MG63 (cell line): ENCODE results near the gene POU2F2. TPM values are rescaled to one million over a fixed set of nuclear protein-coding genes. Genes with fewer than 3 reads are reported as not detected.

Experiments used
- DNase-seq: peaks from one replicate; pipeline ENCODE4 v3.0.0-alpha.2; 2020
- H3K27me3 ChIP-seq: fragments of 250-450 bp; sonication (Bioruptor Pico); 2 replicates; pipeline ENCODE4 v1.5.1; 2020; ENCODE audit warnings: mild to moderate bottlenecking, moderate library complexity
- H3K36me3 ChIP-seq: fragments of 250-450 bp; sonication (Bioruptor Pico); 2 replicates; pipeline ENCODE4 v1.5.1; 2020; ENCODE audit warnings: mild to moderate bottlenecking, moderate library complexity
- H3K4me3 ChIP-seq: fragments of 250-450 bp; sonication (Bioruptor Pico); 2 replicates; pipeline ENCODE4 v1.5.1; 2020; ENCODE audit warnings: mild to moderate bottlenecking, moderate library complexity
- H3K9me3 ChIP-seq: fragments of 250-450 bp; sonication (Bioruptor Pico); 2 replicates; pipeline ENCODE4 v1.5.1; 2020; ENCODE audit warnings: mild to moderate bottlenecking, moderate library complexity
- total RNA-seq: library from RNA; depleted of rRNA; stranded (reverse); fragments of >200 nt; shearing (Covaris generic); gene quantifications from 2 replicates; pipeline ENCODE4 v1.2.3, GENCODE V29; 2014; ENCODE audit warnings: low replicate concordance

The POU2F2 gene
- total RNA-seq, 1 experiment from 2014 or later: not detected

DNA sequence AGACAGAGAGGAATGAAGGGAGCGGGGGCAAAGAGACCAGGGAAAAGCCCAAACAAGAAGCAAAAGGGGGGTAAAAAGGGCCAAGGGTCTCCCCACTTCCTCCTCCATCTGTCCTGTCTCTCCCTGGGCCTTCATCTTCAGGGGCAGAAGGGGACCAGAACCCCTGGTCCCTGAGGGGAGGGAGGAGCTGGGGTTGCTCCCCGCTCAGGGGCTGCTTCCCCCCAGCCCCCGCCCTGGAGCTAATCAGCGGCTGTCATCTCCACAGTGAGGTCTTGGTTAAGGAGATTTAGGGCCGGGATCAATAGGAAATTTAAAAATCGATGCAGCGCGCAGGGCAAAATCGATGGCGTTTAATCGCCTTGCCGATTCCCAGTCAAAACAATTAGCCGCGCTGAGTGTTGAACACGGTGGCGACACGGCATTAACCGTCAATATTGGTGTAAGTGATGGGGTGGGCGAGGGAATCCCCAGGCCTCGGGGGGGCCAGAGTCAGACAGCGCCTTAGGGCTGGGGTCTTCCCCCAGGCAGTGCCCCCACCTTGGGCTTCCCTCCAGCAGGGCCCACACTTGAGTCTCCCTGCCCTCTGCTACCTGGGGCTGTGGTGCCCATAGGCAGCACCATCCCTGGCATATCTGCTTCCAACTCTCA lies 29.5 kb upstream of the POU2F2 start:
- Histone ChIP-seq H3K4me3 (no peak overlapping the region), H3K36me3 (no peaks in the 10 kb centered on the region), H3K27me3 (peaks cover 13% of the 10 kb centered on the region), H3K9me3 (no peaks in the 10 kb centered on the region)
- DNase-seq: no peak

DNA sequence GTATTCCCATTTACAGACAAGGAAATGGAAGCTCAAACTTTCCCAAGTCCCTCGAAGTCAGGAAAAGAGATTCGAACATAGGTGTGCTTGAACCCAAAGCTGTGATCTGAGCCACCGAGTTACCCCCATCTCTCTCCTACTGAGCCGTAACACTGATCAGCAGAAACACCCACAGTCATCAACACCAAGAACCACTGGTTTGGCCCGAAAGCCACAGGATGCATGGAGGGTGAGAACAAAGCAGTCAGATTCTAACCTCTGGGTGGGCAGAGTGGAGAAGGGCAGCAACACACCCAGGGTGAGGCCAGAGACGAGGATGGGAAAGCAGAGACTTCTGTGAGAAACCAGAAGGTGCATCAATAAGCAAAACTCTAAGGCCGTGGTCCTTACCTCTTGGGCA lies 27.7 kb upstream of the POU2F2 start:
- H3K4me3 ChIP-seq: no peak overlapping the region
- DNase-seq: no peak

DNA sequence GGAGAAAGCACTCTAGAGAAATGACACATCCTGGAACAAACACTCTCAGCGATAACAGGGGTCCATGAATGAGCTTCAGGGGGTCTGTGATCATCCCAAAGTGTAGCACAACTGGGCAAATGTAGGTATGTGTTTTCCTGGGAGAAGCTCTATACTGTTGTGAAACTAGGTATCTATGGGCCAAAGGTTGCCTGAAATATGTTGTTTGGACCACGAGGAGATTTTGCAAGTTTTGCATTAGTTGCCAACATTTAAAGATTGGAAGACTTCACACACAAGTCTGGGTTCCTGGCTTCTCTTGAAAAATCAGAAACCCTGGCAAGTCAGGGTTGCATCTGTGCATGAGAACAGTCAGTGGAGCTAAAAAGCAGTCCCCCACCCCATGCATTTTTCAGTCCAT lies 26.7 kb upstream of the POU2F2 start:
- no peak for DNase-seq
- Histone ChIP-seq H3K4me3 (no peak overlapping the region), H3K36me3 (no peaks in the 10 kb centered on the region), H3K9me3 (no peaks in the 10 kb centered on the region), H3K27me3 (peaks cover 17% of the 10 kb centered on the region)

More for the DNA sequence above, 27.7 kb upstream of the POU2F2 start:
- H3K27me3 ChIP-seq: peaks cover 13% of the 10 kb centered on the region
- no peaks in the 10 kb centered on the region for H3K36me3 ChIP-seq
- H3K9me3 ChIP-seq: no peaks in the 10 kb centered on the region

DNA sequence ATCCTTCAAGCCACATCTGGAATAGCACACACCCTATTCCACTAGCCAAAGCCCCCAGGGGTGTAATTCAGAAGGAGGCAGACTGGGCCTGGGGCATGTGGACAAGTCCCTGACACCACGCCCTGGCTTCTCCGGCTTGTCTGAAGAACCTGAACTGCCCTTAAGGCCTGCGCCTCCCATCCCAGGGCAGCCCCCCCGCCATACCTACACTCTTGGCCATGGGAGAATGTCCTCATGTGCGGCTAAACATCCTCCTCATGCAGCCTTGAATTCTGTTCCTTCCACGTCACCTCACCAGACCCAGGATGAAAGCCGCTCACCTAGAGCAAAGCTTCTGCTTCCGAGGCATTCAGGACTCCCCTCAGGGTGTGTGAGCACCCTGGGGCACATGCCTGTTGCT lies 24.3 kb upstream of the POU2F2 start:
- no peak overlapping the region for H3K4me3 ChIP-seq
- DNase-seq: no peak
- no peaks in the 10 kb centered on the region for H3K36me3 ChIP-seq
- H3K9me3 ChIP-seq: no peaks in the 10 kb centered on the region
- H3K27me3 ChIP-seq: peaks cover 22% of the 10 kb centered on the region

DNA sequence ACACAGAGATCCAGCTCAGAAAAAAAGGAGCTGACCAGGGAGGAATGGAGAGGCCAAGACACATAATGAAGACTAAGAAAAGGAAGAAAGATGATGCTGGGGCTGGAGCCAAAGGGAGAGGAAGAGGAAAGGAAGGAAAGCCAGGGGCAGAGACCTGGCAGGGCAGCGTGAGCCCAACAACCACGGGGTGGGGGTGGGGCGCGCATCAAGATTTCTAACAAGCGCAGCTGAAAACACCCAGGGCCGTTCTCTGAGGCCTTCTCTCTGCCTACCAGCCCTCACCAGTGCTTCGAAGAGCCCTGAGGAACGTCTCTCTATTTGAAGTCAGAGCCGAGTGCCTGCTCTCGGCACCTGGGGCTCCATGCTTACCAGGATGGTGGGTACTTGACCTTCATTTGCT lies 23.6 kb upstream of the POU2F2 start:
- no peaks in the 10 kb centered on the region for H3K9me3 ChIP-seq
- H3K4me3 ChIP-seq: no peak overlapping the region
- no peak for DNase-seq
- peaks cover 17% of the 10 kb centered on the region for H3K27me3 ChIP-seq
- H3K36me3 ChIP-seq: no peaks in the 10 kb centered on the region

DNA sequence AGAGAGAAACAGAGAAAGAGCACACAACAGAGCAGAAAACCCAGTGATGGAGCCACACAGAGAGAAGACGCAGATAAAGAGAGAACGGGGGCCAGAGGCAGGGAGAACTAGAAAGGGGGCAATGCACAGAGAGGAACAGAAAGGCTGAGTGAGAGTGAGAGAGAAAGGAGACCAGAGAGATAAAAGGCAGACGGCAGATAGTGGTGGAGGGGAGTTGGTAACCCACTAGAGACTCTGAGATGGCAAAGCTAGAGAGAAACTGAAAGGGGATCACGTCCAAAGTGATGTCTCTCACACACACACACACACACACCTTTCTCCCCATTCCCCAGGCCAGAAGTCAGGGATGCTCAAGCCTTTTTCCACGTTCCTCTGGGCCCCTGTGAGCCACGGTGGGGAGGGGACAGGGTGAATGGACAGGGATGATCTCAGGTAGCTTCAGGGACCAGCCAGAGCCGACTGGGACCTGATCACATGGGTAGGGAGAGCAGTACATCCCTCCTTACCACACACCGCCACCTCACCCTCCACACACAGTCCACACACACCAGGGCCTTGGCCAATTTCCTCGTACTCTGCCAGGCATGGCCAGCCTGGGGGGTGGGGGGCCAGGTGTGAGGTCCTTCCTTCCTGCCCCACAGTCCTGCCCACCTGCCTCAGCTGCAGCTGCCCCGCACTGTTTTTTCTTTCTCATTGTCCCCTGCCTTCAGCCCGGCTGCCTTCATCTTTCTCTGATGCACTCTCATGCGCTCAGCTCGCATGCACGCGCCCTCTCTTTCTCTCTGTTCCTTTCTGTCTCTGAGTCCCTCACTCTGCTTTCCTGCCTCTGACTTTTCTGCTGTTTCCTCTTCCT lies 22.5 kb upstream of the POU2F2 start:
- H3K36me3 ChIP-seq: no peaks in the 10 kb centered on the region
- H3K27me3 ChIP-seq: peaks cover 13% of the 10 kb centered on the region
- no peak overlapping the region for H3K4me3 ChIP-seq
- H3K9me3 ChIP-seq: no peaks in the 10 kb centered on the region
- DNase-seq: no peak

DNA sequence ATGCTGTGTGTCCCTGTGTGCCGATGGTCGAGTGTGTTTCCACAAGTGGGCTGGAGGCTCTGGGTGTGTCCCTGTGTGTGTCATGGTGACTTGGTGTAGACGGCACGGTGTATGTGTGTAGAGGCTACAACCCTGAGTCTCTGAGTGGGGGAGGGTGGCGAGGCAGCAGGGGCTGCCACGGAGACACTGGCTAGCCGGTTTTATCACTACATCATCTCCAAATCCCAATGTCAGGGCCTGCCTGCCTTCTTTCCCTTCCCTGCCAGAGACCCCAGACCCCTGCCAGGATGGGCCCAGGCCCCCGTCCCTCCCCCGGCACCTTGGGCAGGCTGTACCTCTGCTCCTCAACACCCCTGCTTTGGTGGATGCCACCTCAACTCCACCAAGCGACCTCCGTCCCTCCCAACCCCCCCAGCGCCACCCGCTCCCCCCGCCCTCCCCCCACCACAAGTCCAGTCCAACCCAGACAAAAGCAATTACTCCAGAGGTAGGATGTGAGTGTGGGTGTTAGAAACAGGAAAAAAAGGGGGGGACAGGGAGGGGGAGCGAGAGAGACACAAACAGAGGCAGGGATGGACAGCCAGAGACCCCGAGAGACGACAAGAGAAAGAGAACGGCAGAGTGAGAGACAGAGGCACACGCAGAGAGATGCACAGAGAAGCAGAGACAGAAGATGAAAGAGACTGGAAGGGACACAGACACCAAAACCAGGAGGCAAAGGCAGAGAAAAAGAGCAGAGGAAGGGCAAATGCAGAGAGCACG lies 21.6 kb upstream of the POU2F2 start:
- Histone ChIP-seq H3K9me3 (no peaks in the 10 kb centered on the region), H3K4me3 (no peak overlapping the region), H3K36me3 (no peaks in the 10 kb centered on the region), H3K27me3 (peaks cover 16% of the 10 kb centered on the region)
- no peak for DNase-seq

DNA sequence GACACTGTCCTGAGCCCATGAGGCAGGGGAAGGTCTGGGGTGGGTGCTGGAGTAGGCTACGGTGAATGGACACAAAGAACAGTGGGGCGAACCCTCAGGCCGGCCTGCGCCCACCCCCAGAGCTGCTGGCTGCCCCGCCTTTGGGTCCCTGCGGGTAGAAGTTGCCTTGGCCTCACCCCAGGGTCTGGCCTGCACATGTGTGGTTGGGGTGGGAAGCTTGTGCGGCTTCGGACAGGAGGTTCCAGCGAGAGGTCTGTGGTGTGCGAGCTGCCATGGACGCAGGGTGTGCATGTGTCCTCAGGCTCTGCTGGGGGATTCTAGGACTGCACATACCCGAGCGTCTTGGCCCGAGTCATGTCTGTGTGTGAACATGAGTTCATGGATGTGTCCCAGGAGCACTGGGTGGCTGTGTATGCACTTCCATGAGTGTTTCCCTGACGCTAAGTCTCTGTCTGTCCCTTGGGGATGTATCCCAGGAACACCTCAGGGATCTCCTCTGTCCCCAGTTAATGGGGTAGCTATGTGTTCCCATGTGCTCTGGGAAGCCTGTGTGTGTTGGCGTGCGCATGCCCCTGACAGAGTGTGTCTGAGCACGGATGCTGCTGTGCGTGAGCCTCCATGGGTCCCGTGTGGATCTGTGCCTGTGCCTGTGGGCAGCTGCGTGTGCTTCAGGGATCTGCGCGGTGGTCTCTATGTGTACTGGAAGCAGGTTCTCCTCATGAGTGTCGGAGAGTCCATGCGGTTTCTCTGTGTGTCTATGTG lies 20.8 kb upstream of the POU2F2 start:
- H3K27me3 ChIP-seq: peaks cover 14% of the 10 kb centered on the region
- DNase-seq: no peak
- no peak overlapping the region for H3K4me3 ChIP-seq
- no peaks in the 10 kb centered on the region for H3K36me3 ChIP-seq
- H3K9me3 ChIP-seq: no peaks in the 10 kb centered on the region

DNA sequence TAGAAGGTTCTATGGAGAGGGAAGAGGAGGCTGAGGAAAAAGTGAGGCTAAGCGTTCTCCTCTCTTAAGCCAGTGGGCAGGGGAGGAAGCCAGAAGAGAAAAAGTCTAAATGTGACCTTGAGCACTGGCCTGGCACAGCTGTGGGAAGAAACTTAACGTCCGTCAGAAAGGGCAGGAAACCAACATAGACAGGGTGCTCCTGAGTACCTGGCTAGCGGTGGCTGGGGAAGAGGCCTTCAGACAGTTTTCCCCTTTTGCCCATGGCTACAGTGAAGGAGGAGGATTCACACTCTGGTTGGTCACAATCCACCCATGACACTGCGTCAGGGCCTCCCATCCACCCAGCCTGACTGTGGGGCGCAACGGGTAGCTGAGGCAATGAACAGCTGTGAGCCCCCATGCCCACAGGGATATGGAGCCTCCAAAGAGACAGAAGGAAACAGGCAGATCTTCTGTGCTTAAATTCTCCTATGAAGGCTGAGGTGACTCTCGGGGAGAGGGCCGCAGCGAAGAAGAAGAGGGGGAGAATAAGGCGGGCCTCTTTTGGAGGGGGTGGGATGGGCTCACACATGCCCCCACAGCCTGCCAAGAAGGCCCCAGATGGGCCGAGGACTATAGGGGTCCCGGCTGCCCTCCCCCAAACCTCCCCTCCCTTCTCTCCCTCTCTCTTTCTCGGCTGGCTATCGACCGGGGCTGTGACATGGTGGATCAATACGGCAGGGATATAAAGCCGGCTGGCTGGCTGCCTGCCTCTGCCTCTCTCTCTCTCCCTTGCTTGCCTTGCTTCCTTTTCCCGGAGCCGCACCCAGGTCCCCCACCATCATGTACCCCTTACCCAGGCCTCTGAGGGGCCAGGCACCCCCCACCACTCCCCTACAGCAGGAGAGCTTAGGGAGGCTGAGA lies 19.8 kb upstream of the POU2F2 start:
- Histone ChIP-seq H3K36me3 (no peaks in the 10 kb centered on the region), H3K4me3 (no peak overlapping the region), H3K27me3 (peaks cover 22% of the 10 kb centered on the region), H3K9me3 (no peaks in the 10 kb centered on the region)
- no peak for DNase-seq

DNA sequence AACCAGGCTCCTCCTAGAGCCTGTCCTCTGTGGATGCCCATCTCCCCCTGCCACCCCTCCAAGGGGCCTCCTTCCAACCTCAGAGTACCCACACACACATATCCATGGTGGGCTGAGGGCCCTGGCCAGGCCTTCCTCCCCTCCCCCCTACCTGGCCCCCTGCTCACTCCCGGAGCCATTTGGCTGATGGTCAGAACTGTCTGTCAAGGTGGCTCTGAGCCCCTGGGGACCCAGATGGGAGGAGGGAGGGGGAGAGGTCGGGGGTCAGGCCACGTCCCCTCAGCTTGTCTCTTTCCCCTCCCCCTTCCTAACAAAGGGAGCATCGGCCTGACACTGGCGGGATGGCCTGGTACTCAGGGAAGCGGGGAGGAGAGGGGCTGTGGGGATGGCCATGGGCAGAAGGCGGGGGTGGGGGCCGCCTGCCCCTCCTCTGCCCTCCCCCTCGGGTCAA lies 18.7 kb upstream of the POU2F2 start:
- no peaks in the 10 kb centered on the region for H3K36me3 ChIP-seq
- DNase-seq: no peak
- no peak overlapping the region for H3K4me3 ChIP-seq
- peaks cover 31% of the 10 kb centered on the region for H3K27me3 ChIP-seq
- H3K9me3 ChIP-seq: no peaks in the 10 kb centered on the region

DNA sequence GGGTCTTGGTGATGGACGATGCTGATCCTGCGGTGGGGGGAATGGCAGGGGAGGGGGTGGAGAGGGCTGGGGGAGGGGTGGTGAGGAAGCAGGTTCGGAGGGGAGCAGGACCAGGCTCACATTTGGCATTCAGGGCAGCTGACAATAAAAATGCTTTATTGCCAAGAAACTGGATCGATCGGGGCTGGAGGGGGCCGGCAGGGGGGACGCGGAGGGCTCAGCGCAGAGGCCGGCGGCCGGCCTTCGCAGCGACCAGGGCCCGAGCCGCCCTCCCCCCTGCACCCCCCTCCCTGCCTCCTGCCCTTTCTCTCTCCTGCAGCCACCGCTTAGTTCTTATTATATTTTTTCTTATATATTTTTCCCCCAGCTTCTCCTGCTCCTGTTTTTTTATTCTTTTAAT lies 18.1 kb upstream of the POU2F2 start:
- Histone ChIP-seq H3K36me3 (no peaks in the 10 kb centered on the region), H3K27me3 (peaks cover 31% of the 10 kb centered on the region), H3K9me3 (no peaks in the 10 kb centered on the region), H3K4me3 (no peak overlapping the region)
- DNase-seq: no peak

DNA sequence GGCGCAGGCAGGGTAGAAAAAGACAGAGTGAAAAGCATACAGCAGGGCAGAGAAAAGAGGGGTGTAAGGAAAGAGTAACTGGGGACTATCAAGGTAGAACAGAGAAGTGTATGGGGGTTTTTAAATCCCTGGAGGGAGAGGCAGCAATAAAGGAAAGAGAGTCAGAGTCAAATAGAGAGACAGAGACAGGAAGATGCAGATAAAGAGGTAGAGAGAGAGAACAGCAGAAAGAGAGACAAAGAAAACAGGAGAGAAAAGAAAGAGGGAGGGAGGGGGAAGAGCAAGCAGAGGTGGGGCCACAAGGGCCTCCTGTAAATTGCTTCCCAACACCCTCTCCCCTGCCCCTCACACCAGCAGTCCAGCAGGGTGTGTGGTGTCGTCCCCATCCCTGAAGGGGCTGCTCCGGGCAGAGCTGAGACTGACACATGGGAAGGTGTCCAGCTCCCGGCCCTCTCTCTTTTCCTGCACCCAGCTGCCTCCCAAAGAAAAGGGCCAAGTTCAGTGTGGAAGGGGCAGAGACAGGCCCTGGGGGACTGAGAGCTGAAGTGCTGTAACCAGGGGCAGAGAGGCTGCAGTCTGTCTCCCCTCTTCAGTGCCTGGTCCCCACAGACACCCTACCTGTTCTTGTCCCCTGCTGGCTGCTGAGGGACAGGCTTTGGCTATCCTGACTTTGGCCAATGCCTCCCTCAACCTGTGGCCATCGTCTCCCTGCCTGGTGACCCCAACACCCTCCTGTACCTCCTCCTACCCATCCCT lies 17.4 kb upstream of the POU2F2 start:
- no peaks in the 10 kb centered on the region for H3K9me3 ChIP-seq
- H3K4me3 ChIP-seq: no peak overlapping the region
- DNase-seq: no peak
- H3K36me3 ChIP-seq: no peaks in the 10 kb centered on the region
- H3K27me3 ChIP-seq: peaks cover 31% of the 10 kb centered on the region

DNA sequence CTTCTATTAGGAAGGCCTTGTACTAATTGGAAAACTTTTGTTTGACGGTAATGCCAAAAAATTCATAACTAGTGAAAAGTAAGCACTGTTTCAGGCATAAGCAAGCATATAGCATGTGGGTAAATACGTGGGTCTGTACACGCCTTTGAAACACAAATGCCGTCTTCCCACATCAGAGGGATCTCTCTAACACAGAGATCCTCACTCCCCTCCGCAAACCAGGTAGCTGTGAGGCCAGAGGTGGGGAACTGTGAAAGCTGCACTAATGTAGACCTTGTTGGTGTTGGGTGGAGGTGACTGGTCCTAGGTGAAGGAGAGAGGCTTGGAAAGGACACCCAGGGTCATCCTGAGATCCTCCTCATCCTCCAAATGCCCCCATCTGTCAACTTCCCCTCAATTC lies 16.0 kb upstream of the POU2F2 start:
- no peak for DNase-seq
- Histone ChIP-seq H3K27me3 (peaks cover 25% of the 10 kb centered on the region), H3K4me3 (no peak overlapping the region), H3K36me3 (no peaks in the 10 kb centered on the region), H3K9me3 (no peaks in the 10 kb centered on the region)

DNA sequence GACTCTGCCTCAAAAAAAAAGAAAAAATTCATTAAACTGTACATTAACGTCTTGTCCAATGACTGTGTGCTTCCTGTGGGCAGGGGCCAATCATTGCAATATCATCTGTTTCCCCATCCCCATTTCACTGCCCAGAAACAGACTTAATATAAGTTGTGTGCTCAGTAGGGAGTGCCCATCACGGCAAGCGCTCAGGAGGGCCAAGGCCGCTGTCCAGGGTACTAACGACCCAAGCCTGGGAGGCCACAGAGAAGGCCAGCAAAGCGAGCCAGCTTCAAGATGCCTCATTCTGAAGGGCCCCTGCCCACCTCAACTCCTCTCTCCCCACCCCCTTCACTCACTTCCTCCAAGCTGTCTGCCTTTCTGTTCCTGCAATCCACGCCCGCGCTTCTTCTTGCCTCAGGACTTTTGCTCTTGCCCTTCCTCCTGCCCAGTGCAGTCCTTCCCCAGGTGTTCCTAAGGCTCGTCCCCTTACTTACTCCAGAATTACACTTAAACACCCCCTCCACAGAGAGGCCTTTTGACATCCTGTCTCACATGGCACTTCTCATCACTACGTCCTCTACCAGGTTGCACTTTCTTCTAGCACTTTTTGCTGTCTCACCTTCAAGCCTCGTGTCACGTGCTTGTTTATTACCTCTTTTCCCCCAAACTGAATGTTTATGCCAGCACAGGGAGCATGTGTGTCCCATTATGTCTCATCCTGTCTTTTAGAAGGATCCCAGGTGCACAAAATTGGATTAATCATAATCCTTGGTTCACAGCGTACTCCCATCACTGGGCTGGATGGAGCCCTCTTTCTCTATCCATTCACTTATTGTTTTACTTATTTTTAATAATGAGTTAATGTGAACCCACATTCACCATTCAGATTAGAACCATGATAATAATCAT lies 11.3 kb upstream of the POU2F2 start:
- DNase-seq: no peak
- Histone ChIP-seq H3K9me3 (no peaks in the 10 kb centered on the region; the same call in 1 of the 2 replicates), H3K4me3 (no peak overlapping the region), H3K36me3 (no peaks in the 10 kb centered on the region), H3K27me3 (peaks cover 22% of the 10 kb centered on the region)
